Measurements from ENCODE around the gene LRRN4.

DNA sequence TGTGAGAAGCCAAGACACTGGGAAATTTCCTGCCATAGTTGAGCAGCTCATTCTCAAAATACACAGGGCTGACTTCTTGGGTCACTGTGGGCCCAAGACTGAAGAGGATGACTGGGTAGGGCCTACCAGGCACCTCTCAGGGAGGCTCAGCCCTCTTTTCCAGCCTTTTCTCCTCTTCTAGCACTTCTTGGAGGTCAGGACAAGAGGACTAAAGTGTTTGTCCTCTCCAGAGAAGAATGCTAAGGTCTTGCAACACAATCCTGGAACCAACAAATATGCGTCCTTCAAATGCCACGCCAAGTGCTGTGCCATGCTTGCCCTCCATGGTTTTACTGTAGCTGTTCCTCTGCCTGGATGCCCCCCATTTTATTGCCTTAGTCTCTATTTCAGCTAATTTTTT, 3.3 kb upstream of the LRRN4 start:
- TF ChIP-seq, protein P1, sequence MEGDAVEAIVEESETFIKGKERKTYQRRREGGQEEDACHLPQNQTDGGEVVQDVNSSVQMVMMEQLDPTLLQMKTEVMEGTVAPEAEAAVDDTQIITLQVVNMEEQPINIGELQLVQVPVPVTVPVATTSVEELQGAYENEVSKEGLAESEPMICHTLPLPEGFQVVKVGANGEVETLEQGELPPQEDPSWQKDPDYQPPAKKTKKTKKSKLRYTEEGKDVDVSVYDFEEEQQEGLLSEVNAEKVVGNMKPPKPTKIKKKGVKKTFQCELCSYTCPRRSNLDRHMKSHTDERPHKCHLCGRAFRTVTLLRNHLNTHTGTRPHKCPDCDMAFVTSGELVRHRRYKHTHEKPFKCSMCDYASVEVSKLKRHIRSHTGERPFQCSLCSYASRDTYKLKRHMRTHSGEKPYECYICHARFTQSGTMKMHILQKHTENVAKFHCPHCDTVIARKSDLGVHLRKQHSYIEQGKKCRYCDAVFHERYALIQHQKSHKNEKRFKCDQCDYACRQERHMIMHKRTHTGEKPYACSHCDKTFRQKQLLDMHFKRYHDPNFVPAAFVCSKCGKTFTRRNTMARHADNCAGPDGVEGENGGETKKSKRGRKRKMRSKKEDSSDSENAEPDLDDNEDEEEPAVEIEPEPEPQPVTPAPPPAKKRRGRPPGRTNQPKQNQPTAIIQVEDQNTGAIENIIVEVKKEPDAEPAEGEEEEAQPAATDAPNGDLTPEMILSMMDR (IDR thresholded peaks at IDR 0.05): no peak
- TF ChIP-seq POLR2A (IDR thresholded peaks at IDR 0.05) (no peak), EP300 (IDR thresholded peaks at IDR 0.05) (no peak)

All from ovary (tissue), 3 donors.